Right ventricle myocardium superior (tissue), 1 donor: Measurements from ENCODE around the gene ALG8. TPM values are rescaled to one million over a fixed set of nuclear protein-coding genes. Genes with fewer than 3 reads are reported as not detected.
"Not testable (repeated sequence)": the region's sequence is repeated elsewhere in the genome, so short reads cannot be mapped to it uniquely, and the experiment has no call there.

Experiments used
- ATAC-seq: fragments of 200-7000 bp; cut with Tn5 transposase; one replicate; pipeline ENCODE4 v1.9.1; 2020; ENCODE audit warnings: mild to moderate bottlenecking; ENCODE audit not compliant: poor library complexity
- DNase-seq: peaks from one replicate; pipeline ENCODE4 v3.0.0-alpha.2; 2020
- intact Hi-C: fragments of 100-400 bp; cut with DNase I; formaldehyde crosslinking; loops from one replicate; pipeline ENCODE4 v1.11.2; 2022
- total RNA-seq: library from RNA; stranded (reverse); fragmentation: NEBNext Ultra II Directional; extraction: Animal tissue kit (Norgen Biotek cat#: 25700); gene quantifications from one replicate; pipeline ENCODE4 v1.2.1, GENCODE V29; 2021
- donor health status: DM: no; HTN: yes; CAD: no; lungs with severe emphysema.

ALG8 gene
- total RNA-seq, 1 donor from 2014 or later, result 15.8 TPM

- ATAC-seq (no peak), DNase-seq (no peak)
- intact Hi-C loops, result no loop called here
Measured at GRCh38 chr11:78060533-78060932, 78.9 kb downstream of the ALG8 start.

GRCh38 chr11:78059749-78060328 lies 79.6 kb downstream of the ALG8 start:
- DNase-seq, intact Hi-C loops, ATAC-seq: not testable (repeated sequence)

- intact Hi-C loops, result no loop called here
- no peak for DNase-seq
- ATAC-seq, result no peak
Measured at GRCh38 chr11:78057462-78058055, 81.9 kb downstream of the ALG8 start.

- DNase-seq (no peak), ATAC-seq (no peak)
- intact Hi-C loops, result no loop called here
Measured at GRCh38 chr11:78056093-78056492, 83.3 kb downstream of the ALG8 start.

- intact Hi-C loops, result no loop called here
- ATAC-seq, result no peak
Measured at GRCh38 chr11:78054971-78055370, 84.5 kb downstream of the ALG8 start.

GRCh38 chr11:78050964-78051831 lies 88.2 kb downstream of the ALG8 start:
- no peak for DNase-seq
- no peak for ATAC-seq
- intact Hi-C loops, result no loop called here

More at GRCh38 chr11:78054971-78055370, 84.5 kb downstream of the ALG8 start:
- no peak for DNase-seq

Other genes starting within 250 kb of the ALG8 start
- 19.6 TPM for gene INTS4, start 145.0 kb downstream of the ALG8 start, total RNA-seq
- gene KCTD14, start 116.3 kb downstream of the ALG8 start, total RNA-seq, result not detected
- 2.6 TPM for gene THRSP, start 75.8 kb downstream of the ALG8 start, total RNA-seq
- 328 TPM for gene NDUFC2, start 59.8 kb downstream of the ALG8 start, total RNA-seq
- 10.4 TPM for gene KCTD21, start 49.0 kb upstream of the ALG8 start, total RNA-seq
- gene USP35, start 49.3 kb upstream of the ALG8 start, total RNA-seq, result 4.6 TPM